Parathyroid adenoma (tissue), 2 donors: ENCODE measurements around the gene MON1A.

Experiments
- H2AFZ ChIP-seq: fragments of 300-600 bp; sonication (generic); one replicate; pipeline ENCODE4 v1.7.0; 2017; ENCODE audit warnings: antibody characterized with exemption, mild to moderate bottlenecking
- H3K27ac ChIP-seq: fragments of 300-600 bp; sonication (generic); one replicate; pipeline ENCODE4 v1.7.0; 2017
- H3K27me3 ChIP-seq: fragments of 300-600 bp; sonication (generic); one replicate; pipeline ENCODE4 v1.7.0; 2017; ENCODE audit warnings: low read length; ENCODE audit not compliant: control insufficient read depth, insufficient read depth
- H3K36me3 ChIP-seq: fragments of 300-600 bp; sonication (generic); one replicate; pipeline ENCODE4 v1.7.0; 2017; ENCODE audit warnings: low read length; ENCODE audit not compliant: control insufficient read depth, insufficient read depth
- H3K4me1 ChIP-seq: fragments of 300-600 bp; sonication (generic); one replicate; pipeline ENCODE4 v1.7.0; 2017; ENCODE audit warnings: control low read depth
- H3K4me2 ChIP-seq: fragments of 300-600 bp; sonication (generic); one replicate; pipeline ENCODE4 v1.7.0; 2017; ENCODE audit warnings: low read length
- H3K4me3 ChIP-seq: fragments of 300-600 bp; sonication (generic); one replicate; pipeline ENCODE4 v1.7.0; 2017; ENCODE audit warnings: low read depth, low read length
- H3K79me2 ChIP-seq: fragments of 300-600 bp; sonication (generic); one replicate; pipeline ENCODE4 v1.7.0; 2017; ENCODE audit warnings: control low read depth
- H3K9ac ChIP-seq: fragments of 300-600 bp; sonication (generic); one replicate; pipeline ENCODE4 v1.7.0; 2017; ENCODE audit warnings: mild to moderate bottlenecking
- H3K9me3 ChIP-seq: fragments of 300-600 bp; sonication (generic); one replicate; pipeline ENCODE4 v1.7.0; 2017; ENCODE audit warnings: low read length; ENCODE audit not compliant: control insufficient read depth
- TF ChIP-seq, protein P1 (sequence below): fragments of 300-600 bp; sonication (generic); IDR thresholded peaks from one replicate; pipeline ENCODE4 v1.7.0; 2017; ENCODE audit warnings: antibody characterized with exemption, mild to moderate bottlenecking
- donor health status: primary hyperparathyroidism.

Gene MON1A

DNA sequence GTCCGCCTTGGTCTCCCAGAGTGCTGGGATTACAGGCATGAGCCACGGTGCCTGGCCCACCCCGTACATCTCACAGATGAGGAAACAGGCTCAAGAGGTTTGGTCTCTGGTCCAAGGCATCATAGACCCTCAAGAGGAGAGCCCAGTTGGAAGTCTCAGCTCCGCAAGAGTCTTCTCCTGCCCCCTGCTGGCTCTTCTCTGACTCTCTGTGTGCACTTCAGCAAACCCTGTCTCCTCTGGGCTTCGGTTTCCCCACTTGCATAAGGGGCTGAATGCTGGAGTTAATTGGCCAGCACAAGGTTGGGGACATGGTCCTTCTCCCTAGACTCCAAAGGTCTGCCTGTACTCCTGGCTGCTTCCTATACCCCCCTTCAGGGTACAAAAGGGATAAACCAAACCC lies 29.8 kb downstream of the MON1A start:
- TF ChIP-seq, protein P1, sequence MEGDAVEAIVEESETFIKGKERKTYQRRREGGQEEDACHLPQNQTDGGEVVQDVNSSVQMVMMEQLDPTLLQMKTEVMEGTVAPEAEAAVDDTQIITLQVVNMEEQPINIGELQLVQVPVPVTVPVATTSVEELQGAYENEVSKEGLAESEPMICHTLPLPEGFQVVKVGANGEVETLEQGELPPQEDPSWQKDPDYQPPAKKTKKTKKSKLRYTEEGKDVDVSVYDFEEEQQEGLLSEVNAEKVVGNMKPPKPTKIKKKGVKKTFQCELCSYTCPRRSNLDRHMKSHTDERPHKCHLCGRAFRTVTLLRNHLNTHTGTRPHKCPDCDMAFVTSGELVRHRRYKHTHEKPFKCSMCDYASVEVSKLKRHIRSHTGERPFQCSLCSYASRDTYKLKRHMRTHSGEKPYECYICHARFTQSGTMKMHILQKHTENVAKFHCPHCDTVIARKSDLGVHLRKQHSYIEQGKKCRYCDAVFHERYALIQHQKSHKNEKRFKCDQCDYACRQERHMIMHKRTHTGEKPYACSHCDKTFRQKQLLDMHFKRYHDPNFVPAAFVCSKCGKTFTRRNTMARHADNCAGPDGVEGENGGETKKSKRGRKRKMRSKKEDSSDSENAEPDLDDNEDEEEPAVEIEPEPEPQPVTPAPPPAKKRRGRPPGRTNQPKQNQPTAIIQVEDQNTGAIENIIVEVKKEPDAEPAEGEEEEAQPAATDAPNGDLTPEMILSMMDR = no peak

DNA sequence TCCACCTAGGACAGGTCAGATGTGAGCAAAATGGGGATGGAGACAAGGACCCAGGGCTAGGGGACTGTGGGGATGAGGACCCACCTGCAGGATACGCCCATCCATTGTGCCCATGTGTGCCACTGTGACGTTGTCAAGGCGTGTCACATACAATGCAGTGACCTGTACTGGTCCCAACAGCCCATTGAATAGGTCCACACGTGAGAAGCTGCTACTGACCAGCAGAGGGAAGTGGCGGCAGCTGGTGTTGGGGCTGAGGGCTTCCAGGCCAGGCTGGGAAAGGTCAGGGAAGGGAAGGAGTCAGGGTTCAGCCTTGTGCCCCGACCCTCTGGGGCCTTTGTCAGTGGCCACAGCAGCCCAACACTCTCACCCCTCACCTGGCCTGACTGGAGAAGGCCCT lies 30.6 kb downstream of the MON1A start:
- TF ChIP-seq, protein P1 = no peak
- Histone ChIP-seq H3K4me2 (no peak overlapping the region), H3K27me3 (no peaks in the 10 kb centered on the region), H3K27ac (no peak overlapping the region), H3K36me3 (no peaks in the 10 kb centered on the region), H3K9ac (no peak overlapping the region), H3K4me1 (no peaks in the 10 kb centered on the region), H3K79me2 (no peaks in the 10 kb centered on the region), H3K9me3 (no peaks in the 10 kb centered on the region), H2AFZ (no peak overlapping the region), H3K4me3 (no peak overlapping the region)

More for the DNA sequence above, 29.8 kb downstream of the MON1A start:
- Histone ChIP-seq H3K27ac (no peak overlapping the region), H2AFZ (no peak overlapping the region), H3K79me2 (no peaks in the 10 kb centered on the region), H3K36me3 (no peaks in the 10 kb centered on the region), H3K9ac (no peak overlapping the region), H3K27me3 (no peaks in the 10 kb centered on the region), H3K4me1 (no peaks in the 10 kb centered on the region), H3K9me3 (no peaks in the 10 kb centered on the region), H3K4me2 (no peak overlapping the region), H3K4me3 (no peak overlapping the region)

DNA sequence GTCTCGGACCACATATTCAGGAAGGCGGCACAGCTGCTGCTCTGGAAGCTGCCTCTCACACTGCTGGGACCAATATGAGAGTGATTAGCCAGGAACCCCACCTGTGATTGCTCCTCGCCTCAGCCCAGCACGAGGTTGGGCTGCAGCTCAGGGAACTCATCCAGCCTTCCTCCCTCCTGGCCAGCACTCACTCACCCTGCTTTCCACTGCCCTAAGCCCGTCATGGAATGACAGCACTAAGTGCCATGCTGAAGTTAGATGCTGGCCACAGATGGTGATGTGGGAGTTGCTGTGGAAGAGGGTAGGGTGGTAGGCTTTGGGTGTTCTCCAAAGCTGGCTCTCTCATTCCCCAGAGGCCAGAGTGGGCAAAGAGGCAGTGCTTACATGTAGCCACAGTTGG lies 33.3 kb downstream of the MON1A start:
- H3K4me1 ChIP-seq = no peaks in the 10 kb centered on the region
- H3K36me3 ChIP-seq = no peaks in the 10 kb centered on the region
- H3K4me3 ChIP-seq = no peak overlapping the region
- no peaks in the 10 kb centered on the region for H3K79me2 ChIP-seq
- no peaks in the 10 kb centered on the region for H3K27me3 ChIP-seq
- no peak overlapping the region for H2AFZ ChIP-seq
- TF ChIP-seq, protein P1 = no peak
- H3K9me3 ChIP-seq = no peaks in the 10 kb centered on the region
- H3K9ac ChIP-seq = no peak overlapping the region
- H3K4me2 ChIP-seq = no peak overlapping the region
- no peak overlapping the region for H3K27ac ChIP-seq

DNA sequence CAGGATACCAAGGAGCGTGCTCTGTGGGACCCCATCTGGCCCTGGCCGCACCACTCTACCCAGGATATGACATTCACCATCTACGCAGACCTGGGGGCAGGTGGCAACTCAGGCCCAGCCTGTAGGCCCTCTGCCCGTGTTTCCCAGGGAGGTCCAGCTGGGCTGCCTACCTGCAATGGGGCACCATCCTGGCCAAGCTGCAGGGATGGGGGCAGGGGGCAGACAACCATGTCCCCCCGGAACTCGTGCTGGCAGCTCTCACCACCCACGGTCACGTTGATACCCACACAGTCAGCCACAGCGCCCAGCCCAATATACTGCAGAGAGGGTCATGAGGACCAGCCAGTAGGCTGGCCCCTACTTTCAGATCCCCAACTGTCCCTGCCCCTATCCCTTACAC lies 33.8 kb downstream of the MON1A start:
- no peaks in the 10 kb centered on the region for H3K79me2 ChIP-seq
- H3K9me3 ChIP-seq = no peaks in the 10 kb centered on the region
- H3K4me2 ChIP-seq = no peak overlapping the region
- H3K36me3 ChIP-seq = no peaks in the 10 kb centered on the region
- TF ChIP-seq, protein P1 = no peak
- H3K4me3 ChIP-seq = no peak overlapping the region
- H2AFZ ChIP-seq = no peak overlapping the region
- H3K4me1 ChIP-seq = no peaks in the 10 kb centered on the region
- no peaks in the 10 kb centered on the region for H3K27me3 ChIP-seq
- H3K27ac ChIP-seq = no peak overlapping the region
- H3K9ac ChIP-seq = no peak overlapping the region

DNA sequence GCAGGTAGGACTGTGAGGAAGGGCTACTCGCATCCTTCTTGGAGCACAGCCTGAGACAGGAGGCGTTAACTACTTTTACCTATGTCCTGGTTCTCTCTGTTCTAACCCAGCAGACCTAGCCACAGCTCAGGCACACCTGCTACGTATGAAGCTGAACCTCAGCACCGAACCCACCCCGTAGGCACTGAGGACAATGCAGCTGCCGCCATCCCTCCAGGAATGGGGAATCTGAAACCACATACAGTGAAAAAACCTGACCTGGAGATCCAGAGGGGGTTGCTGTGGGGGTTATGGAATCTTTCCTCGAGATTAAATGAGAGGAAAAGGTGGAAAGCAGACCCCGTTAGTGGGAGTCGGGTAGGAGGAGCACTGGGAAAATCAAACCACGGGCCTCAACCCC lies 40.3 kb downstream of the MON1A start:
- Histone ChIP-seq H2AFZ (no peak overlapping the region), H3K4me2 (no peak overlapping the region), H3K4me1 (no peaks in the 10 kb centered on the region), H3K27ac (no peak overlapping the region), H3K9ac (no peak overlapping the region), H3K9me3 (no peaks in the 10 kb centered on the region), H3K4me3 (no peak overlapping the region), H3K36me3 (no peaks in the 10 kb centered on the region), H3K27me3 (no peaks in the 10 kb centered on the region), H3K79me2 (no peaks in the 10 kb centered on the region)
- TF ChIP-seq, protein P1 = no peak
